ENCODE results near the gene ANKLE1.

The ANKLE1 gene

GRCh38 chr19:17281391-17282304 lies at the start of gene ANKLE1:
Gene ANKLE1, plus strand, starts transcription at chr19:17281901. Its CDS starts 20 bp downstream, at chr19:17281921.
- peak in 1 of 2 donors; percentile 11 for DNase-seq (ENCODE audit: low read depth in 2 of 2)

GRCh38 chr19:17232258-17232657 lies 49.4 kb upstream of the ANKLE1 start:
- DNase-seq (ENCODE audit: low read depth in 2 of 2), result no peak

GRCh38 chr19:17234911-17235299 lies 46.8 kb upstream of the ANKLE1 start:
- peak; percentile 15 to 50 for DNase-seq (ENCODE audit: low read depth in 2 of 2)

GRCh38 chr19:17235300-17235970 lies 46.3 kb upstream of the ANKLE1 start:
- peak; percentile 37 to 74 for DNase-seq (ENCODE audit: low read depth in 2 of 2)

GRCh38 chr19:17235971-17236777 lies 45.5 kb upstream of the ANKLE1 start:
- no peak for DNase-seq (ENCODE audit: low read depth in 2 of 2)

- no peak for DNase-seq (ENCODE audit: low read depth in 2 of 2)
Measured at GRCh38 chr19:17236811-17237543, 44.7 kb upstream of the ANKLE1 start.

GRCh38 chr19:17237747-17238706 lies 43.7 kb upstream of the ANKLE1 start:
- no peak for DNase-seq (ENCODE audit: low read depth in 2 of 2)

- DNase-seq (ENCODE audit: low read depth in 2 of 2), result no peak
Measured at GRCh38 chr19:17240062-17240752, 41.5 kb upstream of the ANKLE1 start.

GRCh38 chr19:17240826-17241399 lies 40.8 kb upstream of the ANKLE1 start:
- no peak for DNase-seq (ENCODE audit: low read depth in 2 of 2)

- DNase-seq (ENCODE audit: low read depth in 2 of 2), result no peak
Measured at GRCh38 chr19:17242431-17243208, 39.1 kb upstream of the ANKLE1 start.

GRCh38 chr19:17243211-17243829 lies 38.4 kb upstream of the ANKLE1 start:
- no peak for DNase-seq (ENCODE audit: low read depth in 2 of 2)

- no peak for DNase-seq (ENCODE audit: low read depth in 2 of 2)
Measured at GRCh38 chr19:17243830-17244617, 37.7 kb upstream of the ANKLE1 start.

GRCh38 chr19:17244618-17245534 lies 36.8 kb upstream of the ANKLE1 start:
- no peak for DNase-seq (ENCODE audit: low read depth in 2 of 2)

GRCh38 chr19:17245535-17245984 lies 36.1 kb upstream of the ANKLE1 start, which contains the start of gene NR2F6:
Gene NR2F6, minus strand, starts transcription at chr19:17245919. Its CDS starts 699 bp downstream, at chr19:17245220.
- no peak for DNase-seq (ENCODE audit: low read depth in 2 of 2)

GRCh38 chr19:17246681-17247425 lies 34.8 kb upstream of the ANKLE1 start:
- DNase-seq (ENCODE audit: low read depth in 2 of 2), result no peak

Data from stimulated activated CD8-positive, alpha-beta memory T cell treated with anti-CD3 and anti-CD28 coated beads, Interleukin-7, amount 100 ng/mL, for 4 hours (primary cell).